Measurements from ENCODE around the gene MTMR2. TPM values are rescaled to one million over a fixed set of nuclear protein-coding genes. Genes with fewer than 3 reads are reported as not detected.
A peak's percentile ranks its signal among the peaks of the same experiment; 100 is the strongest.

Gene MTMR2
- total and polyA plus RNA-seq, 2 of the 13 experiments (the other 11 are each of a cell fraction or from before 2014, with no cell fraction given) = 12.7 to 22.3 TPM

DNA sequence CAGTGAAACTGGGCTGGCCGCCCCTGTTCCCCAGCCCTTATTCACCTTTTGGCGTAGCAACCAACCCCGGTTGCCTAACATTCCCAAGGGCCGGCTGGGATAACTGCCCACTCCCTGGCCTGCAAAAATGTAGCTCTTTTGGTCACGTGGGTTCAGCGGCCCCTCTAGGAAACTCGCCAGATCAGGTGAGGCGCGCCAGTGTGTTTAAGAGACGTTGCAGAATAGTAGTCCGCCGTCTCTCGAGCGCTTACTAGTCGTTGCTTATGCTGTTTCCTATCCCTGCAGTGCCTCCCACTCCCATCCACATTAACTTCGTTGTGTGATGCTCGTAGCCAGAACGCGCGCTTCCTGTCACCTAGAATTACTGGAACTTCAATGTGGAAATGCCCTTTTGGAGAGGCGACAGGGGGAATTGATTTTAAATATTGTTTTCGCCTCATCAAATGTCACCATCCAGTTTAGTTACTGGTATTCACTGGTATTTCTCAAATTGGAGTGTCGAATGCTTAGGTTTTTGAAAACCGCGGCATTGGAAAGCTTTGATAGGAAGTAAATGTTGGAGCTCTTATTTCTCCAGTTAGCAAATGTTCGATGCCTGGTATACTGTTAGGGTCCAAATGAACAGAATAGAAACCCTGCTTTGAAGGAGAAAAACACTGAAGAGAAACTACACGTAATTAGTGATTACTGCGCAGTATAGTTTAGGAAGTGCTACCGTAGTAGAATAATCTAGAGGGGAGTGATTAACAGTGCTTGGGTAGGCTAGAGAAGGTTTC is 132.8 kb downstream of the MTMR2 start (continued):
- peak; percentile 82; the same call in 1 of the 2 replicates for TF ChIP-seq ZFP90 (CRISPR knock-in tag; IDR thresholded peaks at IDR 0.05; ENCODE audit: borderline replicate concordance)
- TF ChIP-seq, protein P1, sequence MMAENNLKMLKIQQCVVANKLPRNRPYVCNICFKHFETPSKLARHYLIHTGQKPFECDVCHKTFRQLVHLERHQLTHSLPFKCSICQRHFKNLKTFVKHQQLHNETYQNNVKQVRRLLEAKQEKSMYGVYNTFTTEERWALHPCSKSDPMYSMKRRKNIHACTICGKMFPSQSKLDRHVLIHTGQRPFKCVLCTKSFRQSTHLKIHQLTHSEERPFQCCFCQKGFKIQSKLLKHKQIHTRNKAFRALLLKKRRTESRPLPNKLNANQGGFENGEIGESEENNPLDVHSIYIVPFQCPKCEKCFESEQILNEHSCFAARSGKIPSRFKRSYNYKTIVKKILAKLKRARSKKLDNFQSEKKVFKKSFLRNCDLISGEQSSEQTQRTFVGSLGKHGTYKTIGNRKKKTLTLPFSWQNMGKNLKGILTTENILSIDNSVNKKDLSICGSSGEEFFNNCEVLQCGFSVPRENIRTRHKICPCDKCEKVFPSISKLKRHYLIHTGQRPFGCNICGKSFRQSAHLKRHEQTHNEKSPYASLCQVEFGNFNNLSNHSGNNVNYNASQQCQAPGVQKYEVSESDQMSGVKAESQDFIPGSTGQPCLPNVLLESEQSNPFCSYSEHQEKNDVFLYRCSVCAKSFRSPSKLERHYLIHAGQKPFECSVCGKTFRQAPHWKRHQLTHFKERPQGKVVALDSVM (CRISPR knock-in tag; IDR thresholded peaks at IDR 0.05) = no peak
- TF ChIP-seq ARID2 (CRISPR knock-in tag; IDR thresholded peaks at IDR 0.05; ENCODE audit: borderline replicate concordance) = peak; percentile 76; the same call in 1 of the 2 replicates
- TF ChIP-seq ZFP37 (CRISPR knock-in tag; IDR thresholded peaks at IDR 0.05; ENCODE audit: borderline replicate concordance) = no peak
- peak; percentile 34 for TF ChIP-seq HDAC1 (CRISPR knock-in tag; IDR thresholded peaks at IDR 0.05)
- 0 out of 2 replicates have a peak, but pooled peaks have one; percentile 10 for TF ChIP-seq HOXA3 (CRISPR knock-in tag; IDR thresholded peaks at IDR 0.05)
- no peak for TF ChIP-seq CAMTA2 (CRISPR knock-in tag; IDR thresholded peaks at IDR 0.05; ENCODE audit: borderline replicate concordance)
- TF ChIP-seq, protein P2, sequence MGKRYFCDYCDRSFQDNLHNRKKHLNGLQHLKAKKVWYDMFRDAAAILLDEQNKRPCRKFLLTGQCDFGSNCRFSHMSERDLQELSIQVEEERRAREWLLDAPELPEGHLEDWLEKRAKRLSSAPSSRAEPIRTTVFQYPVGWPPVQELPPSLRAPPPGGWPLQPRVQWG (CRISPR knock-in tag; IDR thresholded peaks at IDR 0.05; ENCODE audit: borderline replicate concordance, low read depth) = no peak
- no peak for TF ChIP-seq AHR (CRISPR knock-in tag; IDR thresholded peaks at IDR 0.05)
- TF ChIP-seq, protein P3, sequence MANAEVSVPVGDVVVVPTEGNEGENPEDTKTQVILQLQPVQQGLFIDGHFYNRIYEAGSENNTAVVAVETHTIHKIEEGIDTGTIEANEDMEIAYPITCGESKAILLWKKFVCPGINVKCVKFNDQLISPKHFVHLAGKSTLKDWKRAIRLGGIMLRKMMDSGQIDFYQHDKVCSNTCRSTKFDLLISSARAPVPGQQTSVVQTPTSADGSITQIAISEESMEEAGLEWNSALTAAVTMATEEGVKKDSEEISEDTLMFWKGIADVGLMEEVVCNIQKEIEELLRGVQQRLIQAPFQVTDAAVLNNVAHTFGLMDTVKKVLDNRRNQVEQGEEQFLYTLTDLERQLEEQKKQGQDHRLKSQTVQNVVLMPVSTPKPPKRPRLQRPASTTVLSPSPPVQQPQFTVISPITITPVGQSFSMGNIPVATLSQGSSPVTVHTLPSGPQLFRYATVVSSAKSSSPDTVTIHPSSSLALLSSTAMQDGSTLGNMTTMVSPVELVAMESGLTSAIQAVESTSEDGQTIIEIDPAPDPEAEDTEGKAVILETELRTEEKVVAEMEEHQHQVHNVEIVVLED (CRISPR knock-in tag; IDR thresholded peaks at IDR 0.05; ENCODE audit: borderline replicate concordance) = no peak
- TF ChIP-seq ATRX (CRISPR knock-in tag; IDR thresholded peaks at IDR 0.05; ENCODE audit: borderline replicate concordance) = no peak
- TF ChIP-seq, protein P4, sequence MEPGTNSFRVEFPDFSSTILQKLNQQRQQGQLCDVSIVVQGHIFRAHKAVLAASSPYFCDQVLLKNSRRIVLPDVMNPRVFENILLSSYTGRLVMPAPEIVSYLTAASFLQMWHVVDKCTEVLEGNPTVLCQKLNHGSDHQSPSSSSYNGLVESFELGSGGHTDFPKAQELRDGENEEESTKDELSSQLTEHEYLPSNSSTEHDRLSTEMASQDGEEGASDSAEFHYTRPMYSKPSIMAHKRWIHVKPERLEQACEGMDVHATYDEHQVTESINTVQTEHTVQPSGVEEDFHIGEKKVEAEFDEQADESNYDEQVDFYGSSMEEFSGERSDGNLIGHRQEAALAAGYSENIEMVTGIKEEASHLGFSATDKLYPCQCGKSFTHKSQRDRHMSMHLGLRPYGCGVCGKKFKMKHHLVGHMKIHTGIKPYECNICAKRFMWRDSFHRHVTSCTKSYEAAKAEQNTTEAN (CRISPR knock-in tag; conservative IDR thresholded peaks at IDR 0.05) = 0 out of 2 replicates have a peak, but pooled peaks have one; percentile 29
- no peak for TF ChIP-seq TRIM24 (CRISPR knock-in tag; IDR thresholded peaks at IDR 0.05)
- TF ChIP-seq, protein P5, sequence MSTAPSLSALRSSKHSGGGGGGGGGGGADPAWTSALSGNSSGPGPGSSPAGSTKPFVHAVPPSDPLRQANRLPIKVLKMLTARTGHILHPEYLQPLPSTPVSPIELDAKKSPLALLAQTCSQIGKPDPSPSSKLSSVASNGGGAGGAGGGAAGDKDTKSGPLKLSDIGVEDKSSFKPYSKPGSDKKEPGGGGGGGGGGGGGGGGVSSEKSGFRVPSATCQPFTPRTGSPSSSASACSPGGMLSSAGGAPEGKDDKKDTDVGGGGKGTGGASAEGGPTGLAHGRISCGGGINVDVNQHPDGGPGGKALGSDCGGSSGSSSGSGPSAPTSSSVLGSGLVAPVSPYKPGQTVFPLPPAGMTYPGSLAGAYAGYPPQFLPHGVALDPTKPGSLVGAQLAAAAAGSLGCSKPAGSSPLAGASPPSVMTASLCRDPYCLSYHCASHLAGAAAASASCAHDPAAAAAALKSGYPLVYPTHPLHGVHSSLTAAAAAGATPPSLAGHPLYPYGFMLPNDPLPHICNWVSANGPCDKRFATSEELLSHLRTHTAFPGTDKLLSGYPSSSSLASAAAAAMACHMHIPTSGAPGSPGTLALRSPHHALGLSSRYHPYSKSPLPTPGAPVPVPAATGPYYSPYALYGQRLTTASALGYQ (CRISPR knock-in tag; IDR thresholded peaks at IDR 0.05) = peak; percentile 39; the same call in 1 of the 2 replicates
- no peak for TF ChIP-seq FOXA3 (CRISPR knock-in tag; IDR thresholded peaks at IDR 0.05)
- peak; percentile 54; the same call in 1 of the 2 replicates for TF ChIP-seq ZNF264 (CRISPR knock-in tag; IDR thresholded peaks at IDR 0.05)
- no peak for TF ChIP-seq ZNF792 (CRISPR knock-in tag; IDR thresholded peaks at IDR 0.05)
- TF ChIP-seq LCORL (IDR thresholded peaks at IDR 0.05) = 0 out of 2 replicates have a peak, but pooled peaks have one; percentile 7
- TF ChIP-seq LCORL (CRISPR knock-in tag; IDR thresholded peaks at IDR 0.05) = no peak
- TF ChIP-seq ZNF569 (CRISPR knock-in tag; IDR thresholded peaks at IDR 0.05; ENCODE audit: borderline replicate concordance) = no peak
- TF ChIP-seq ZNF790 (CRISPR knock-in tag; IDR thresholded peaks at IDR 0.05; ENCODE audit: borderline replicate concordance) = 0 out of 2 replicates have a peak, but pooled peaks have one; percentile 4
- peak; percentile 21; the same call in 1 of the 2 replicates for TF ChIP-seq TAF1 (CRISPR knock-in tag; IDR thresholded peaks at IDR 0.05)

Data from HepG2 (cell line).